ENCODE data around the gene KDM4B. TPM values are rescaled to one million over a fixed set of nuclear protein-coding genes. Genes with fewer than 3 reads are reported as not detected.

The KDM4B gene
- polyA plus RNA-seq, 1 experiment = 7.7 TPM

GRCh38 chr19:4955274-4955673 is 13.6 kb upstream of the KDM4B start:
- POLR2A ChIA-PET = interaction anchor here (0.6 to 0.7 kb wide), 2 partner anchors 223 to 667 kb away, joined by 3 to 4 read pairs; partner anchors contain the start of gene SAFB2
- DNase-seq (ENCODE audit: low read depth, low spot score) = no peak
- H3K9me3 ChIP-seq (ENCODE audit: control insufficient read depth, insufficient read depth, low read length) = no peaks in the 10 kb centered on the region
- CTCF ChIA-PET = interaction anchor here (0.7 kb wide), 1 partner anchor 21 kb away, joined by 4 read pairs; no protein-coding TSS in a partner anchor
- no peak for TF ChIP-seq CTCF (IDR thresholded peaks at IDR 0.05; ENCODE audit: low read depth, low read length)
- H3K27ac ChIP-seq (ENCODE audit: low read depth, low read length) = no peak overlapping the region
- no peaks in the 10 kb centered on the region for H3K27me3 ChIP-seq (ENCODE audit: control insufficient read depth, insufficient read depth, low read length)
- no peak overlapping the region for H3K4me3 ChIP-seq (ENCODE audit: low read depth, low read length)

- no peak for TF ChIP-seq CTCF (IDR thresholded peaks at IDR 0.05; ENCODE audit: low read depth, low read length)
- no peak for DNase-seq (ENCODE audit: low read depth, low spot score)
- H3K27me3 ChIP-seq (ENCODE audit: control insufficient read depth, insufficient read depth, low read length) = no peaks in the 10 kb centered on the region
- H3K4me3 ChIP-seq (ENCODE audit: low read depth, low read length) = no peak overlapping the region
- ChIA-PET POLR2A (interaction anchor here (1.3 kb wide), 1 partner anchor 11 kb away, joined by 4 read pairs; the partner anchor contains the start of gene KDM4B), CTCF (no interaction called here)
- H3K27ac ChIP-seq (ENCODE audit: low read depth, low read length) = no peak overlapping the region
- no peaks in the 10 kb centered on the region for H3K9me3 ChIP-seq (ENCODE audit: control insufficient read depth, insufficient read depth, low read length)
These were observed 10.9 kb upstream of the KDM4B start for GRCh38 chr19:4957981-4958380.

GRCh38 chr19:4962085-4962619 is 6.8 kb upstream of the KDM4B start:
- POLR2A ChIA-PET = no interaction called here
- Histone ChIP-seq H3K27me3 (ENCODE audit: control insufficient read depth, insufficient read depth, low read length) (no peaks in the 10 kb centered on the region), H3K27ac (ENCODE audit: low read depth, low read length) (no peak overlapping the region), H3K4me3 (ENCODE audit: low read depth, low read length) (no peak overlapping the region), H3K9me3 (ENCODE audit: control insufficient read depth, insufficient read depth, low read length) (no peaks in the 10 kb centered on the region)
- no peak for TF ChIP-seq CTCF (IDR thresholded peaks at IDR 0.05; ENCODE audit: low read depth, low read length)
- CTCF ChIA-PET = no interaction called here
- no peak for DNase-seq (ENCODE audit: low read depth, low spot score)

GRCh38 chr19:4965061-4965460 is 3.9 kb upstream of the KDM4B start:
- Histone ChIP-seq H3K27ac (ENCODE audit: low read depth, low read length) (no peak overlapping the region), H3K4me3 (ENCODE audit: low read depth, low read length) (no peak overlapping the region), H3K9me3 (ENCODE audit: control insufficient read depth, insufficient read depth, low read length) (no peaks in the 10 kb centered on the region), H3K27me3 (ENCODE audit: control insufficient read depth, insufficient read depth, low read length) (no peaks in the 10 kb centered on the region)
- ChIA-PET POLR2A (no interaction called here), CTCF (no interaction called here)
- DNase-seq (ENCODE audit: low read depth, low spot score) = no peak
- no peak for TF ChIP-seq CTCF (IDR thresholded peaks at IDR 0.05; ENCODE audit: low read depth, low read length)

GRCh38 chr19:4966591-4966990 is 2.3 kb upstream of the KDM4B start:
- no peak for DNase-seq (ENCODE audit: low read depth, low spot score)
- ChIA-PET POLR2A (no interaction called here), CTCF (interaction anchor here (0.8 kb wide), 1 partner anchor 64 kb away, joined by 3 read pairs; no protein-coding TSS in a partner anchor)
- no peak for TF ChIP-seq CTCF (IDR thresholded peaks at IDR 0.05; ENCODE audit: low read depth, low read length)
- Histone ChIP-seq H3K27me3 (ENCODE audit: control insufficient read depth, insufficient read depth, low read length) (no peaks in the 10 kb centered on the region), H3K27ac (ENCODE audit: low read depth, low read length) (no peak overlapping the region), H3K9me3 (ENCODE audit: control insufficient read depth, insufficient read depth, low read length) (no peaks in the 10 kb centered on the region), H3K4me3 (ENCODE audit: low read depth, low read length) (no peak overlapping the region)

Measured in AG04450 (cell line).